ENCODE data around the gene CUL9.

The CUL9 gene

GRCh38 chr6:43231053-43231452 is 49.1 kb downstream of the CUL9 start:
- Histone ChIP-seq H2AFZ (ENCODE audit: low read depth, low read length) (no peak overlapping the region), H3K18ac (ENCODE audit: low read depth in 1 of 2, low read length in 2 of 2) (no peak overlapping the region), H3K36me3 (ENCODE audit: control insufficient read depth in 1 of 2, insufficient read depth in 2 of 2, low read depth in 1 of 2, low read length in 2 of 2) (peaks cover 2% of the 10 kb centered on the region in 2 experiments), H3K9me3 (ENCODE audit: control insufficient read depth, low read length) (no peaks in the 10 kb centered on the region), H2BK12ac (ENCODE audit: low read length in 2 of 2) (no peak overlapping the region), H4K8ac (ENCODE audit: low read length) (no peak overlapping the region), H3K4ac (ENCODE audit: low read depth in 1 of 2, low read length in 2 of 2) (no peak overlapping the region), H3K27ac (ENCODE audit: low read length, poor library complexity, severe bottlenecking) (no peak overlapping the region), H3K79me1 (replicated peaks; ENCODE audit: low read length, poor library complexity, severe bottlenecking) (no peaks in the 10 kb centered on the region), H3K14ac (ENCODE audit: low read length in 2 of 2) (no peak overlapping the region), H3K23ac (ENCODE audit: low read length in 2 of 2) (no peak overlapping the region), H3K4me2 (ENCODE audit: low read length, poor library complexity, severe bottlenecking) (no peak overlapping the region), H2AK5ac (ENCODE audit: low read length, severe bottlenecking) (no peak overlapping the region), H3K4me3 (ENCODE audit: insufficient read depth in 1 of 2, low read depth in 1 of 2, low read length in 2 of 2) (no peak overlapping the region), H2BK15ac (ENCODE audit: low read depth, poor library complexity, severe bottlenecking) (no peak overlapping the region), H3K9ac (ENCODE audit: low read length) (no peak overlapping the region), H2BK5ac (ENCODE audit: low read depth, low read length, poor library complexity, severe bottlenecking) (no peak overlapping the region), H3K27me3 (ENCODE audit: control insufficient read depth in 1 of 2, insufficient read depth in 1 of 2, low read length in 2 of 2) (peaks cover 21 to 33% of the 10 kb centered on the region in 2 experiments), H2BK120ac (ENCODE audit: low read depth, low read length) (no peak overlapping the region), H3K4me1 (ENCODE audit: control insufficient read depth, insufficient read depth, low read depth, low read length) (peaks cover 4% of the 10 kb centered on the region), H4K91ac (ENCODE audit: low read length) (no peak overlapping the region)
- WGBS, result 100% methylated on average over 2 of the region's 4 CpGs
- no peak for DNase-seq

DNA sequence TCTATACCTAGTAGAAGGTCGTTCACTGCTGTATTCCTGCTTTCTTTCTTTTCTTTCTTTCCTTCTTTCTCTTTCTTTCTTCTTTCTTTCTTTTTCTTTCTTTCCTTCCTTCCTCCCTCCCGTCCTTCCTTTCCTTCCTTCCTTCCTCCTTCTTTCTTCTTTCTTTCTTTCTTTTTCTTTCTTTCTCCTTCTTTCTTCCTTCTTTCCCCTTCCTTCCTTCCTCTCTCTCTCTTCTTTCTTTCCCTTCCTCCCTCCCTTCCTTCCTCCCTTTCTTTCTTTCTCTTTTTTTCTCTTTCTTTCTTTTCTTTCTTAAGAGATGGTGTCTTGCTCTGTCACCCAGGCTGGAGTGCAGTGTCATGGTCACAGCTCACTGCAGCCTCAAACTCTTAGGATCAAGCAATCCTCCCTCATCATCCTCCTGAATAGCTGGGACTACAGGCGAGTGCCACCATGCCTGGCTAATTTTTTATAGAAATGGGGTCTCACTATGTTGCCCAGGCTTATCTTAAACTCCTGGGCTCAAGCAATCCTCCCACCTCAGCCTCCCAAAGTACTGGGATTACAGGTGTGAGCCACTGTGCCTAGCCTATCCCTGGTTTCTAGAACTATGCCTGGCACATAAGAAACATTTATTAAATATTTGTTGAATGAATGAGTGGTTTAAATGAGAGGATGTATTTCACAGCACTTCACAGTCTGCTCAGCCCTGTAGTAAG is 49.9 kb downstream of the CUL9 start:
- H3K9me3 ChIP-seq (ENCODE audit: control insufficient read depth, low read length), result no peaks in the 10 kb centered on the region
- H3K4me1 ChIP-seq (ENCODE audit: control insufficient read depth, insufficient read depth, low read depth, low read length), result peaks cover 4% of the 10 kb centered on the region
- H2BK120ac ChIP-seq (ENCODE audit: low read depth, low read length), result no peak overlapping the region
- H3K36me3 ChIP-seq (ENCODE audit: control insufficient read depth in 1 of 2, insufficient read depth in 2 of 2, low read depth in 1 of 2, low read length in 2 of 2), result no peaks in the 10 kb centered on the region
- H4K91ac ChIP-seq (ENCODE audit: low read length), result no peak overlapping the region
- 67% methylated on average over 3 of the region's 3 CpGs for WGBS
- no peak overlapping the region for H4K8ac ChIP-seq (ENCODE audit: low read length)
- no peak overlapping the region for H2BK5ac ChIP-seq (ENCODE audit: low read depth, low read length, poor library complexity, severe bottlenecking)
- H3K9ac ChIP-seq (ENCODE audit: low read length), result no peak overlapping the region
- H3K14ac ChIP-seq (ENCODE audit: low read length in 2 of 2), result no peak overlapping the region
- no peak overlapping the region for H2AK5ac ChIP-seq (ENCODE audit: low read length, severe bottlenecking)
- H3K18ac ChIP-seq (ENCODE audit: low read depth in 1 of 2, low read length in 2 of 2), result no peak overlapping the region
- H2BK15ac ChIP-seq (ENCODE audit: low read depth, poor library complexity, severe bottlenecking), result no peak overlapping the region
- no peak overlapping the region for H3K23ac ChIP-seq (ENCODE audit: low read length in 2 of 2)
- no peak overlapping the region for H2BK12ac ChIP-seq (ENCODE audit: low read length in 2 of 2)
- H2AFZ ChIP-seq (ENCODE audit: low read depth, low read length), result no peak overlapping the region
- no peak for DNase-seq
- H3K4me2 ChIP-seq (ENCODE audit: low read length, poor library complexity, severe bottlenecking), result no peak overlapping the region
- H3K4ac ChIP-seq (ENCODE audit: low read depth in 1 of 2, low read length in 2 of 2), result no peak overlapping the region
- peaks cover 21 to 39% of the 10 kb centered on the region in 2 experiments for H3K27me3 ChIP-seq (ENCODE audit: control insufficient read depth in 1 of 2, insufficient read depth in 1 of 2, low read length in 2 of 2)
- H3K79me1 ChIP-seq (replicated peaks; ENCODE audit: low read length, poor library complexity, severe bottlenecking), result no peaks in the 10 kb centered on the region
- H3K27ac ChIP-seq (ENCODE audit: low read length, poor library complexity, severe bottlenecking), result no peak overlapping the region
- H3K4me3 ChIP-seq (ENCODE audit: insufficient read depth in 1 of 2, low read depth in 1 of 2, low read length in 2 of 2), result no peak overlapping the region

DNA sequence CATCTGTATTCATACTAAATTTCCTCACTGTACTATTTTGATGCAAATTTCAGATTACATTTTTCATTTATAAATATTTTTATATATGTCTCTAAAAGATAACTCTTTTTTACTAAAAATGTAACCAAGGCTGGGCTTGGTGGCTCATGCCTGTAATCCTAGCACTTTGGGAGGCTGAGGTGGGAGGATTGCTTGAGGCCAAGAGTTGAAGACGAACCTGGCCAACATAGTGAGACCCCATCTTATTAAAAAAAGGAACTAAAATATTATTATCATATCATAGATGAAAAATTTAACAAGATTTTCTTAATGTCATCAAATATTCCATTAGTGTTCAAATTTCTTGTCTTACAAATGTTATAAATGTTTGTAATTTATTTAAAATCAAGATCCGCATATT is 53.8 kb downstream of the CUL9 start:
- no peak for DNase-seq
- no CpG with 5 or more reads among the region's 2 CpGs for WGBS

GRCh38 chr6:43239054-43239453 is 57.1 kb downstream of the CUL9 start:
- no peak overlapping the region for H3K18ac ChIP-seq (ENCODE audit: low read depth in 1 of 2, low read length in 2 of 2)
- H4K8ac ChIP-seq (ENCODE audit: low read length), result no peak overlapping the region
- peaks cover 3% of the 10 kb centered on the region for H3K4me1 ChIP-seq (ENCODE audit: control insufficient read depth, insufficient read depth, low read depth, low read length)
- H3K23ac ChIP-seq (ENCODE audit: low read length in 2 of 2), result no peak overlapping the region
- no peak overlapping the region for H2AFZ ChIP-seq (ENCODE audit: low read depth, low read length)
- no peak overlapping the region for H2AK5ac ChIP-seq (ENCODE audit: low read length, severe bottlenecking)
- no peak overlapping the region for H3K9ac ChIP-seq (ENCODE audit: low read length)
- H3K4me2 ChIP-seq (ENCODE audit: low read length, poor library complexity, severe bottlenecking), result no peak overlapping the region
- no peaks in the 10 kb centered on the region for H3K36me3 ChIP-seq (ENCODE audit: control insufficient read depth in 1 of 2, insufficient read depth in 2 of 2, low read depth in 1 of 2, low read length in 2 of 2)
- H3K27ac ChIP-seq (ENCODE audit: low read length, poor library complexity, severe bottlenecking), result no peak overlapping the region
- no peak overlapping the region for H2BK12ac ChIP-seq (ENCODE audit: low read length in 2 of 2)
- H2BK5ac ChIP-seq (ENCODE audit: low read depth, low read length, poor library complexity, severe bottlenecking), result no peak overlapping the region
- H4K91ac ChIP-seq (ENCODE audit: low read length), result no peak overlapping the region
- 67% methylated on average over 1 of the region's 2 CpGs for WGBS
- H3K9me3 ChIP-seq (ENCODE audit: control insufficient read depth, low read length), result peaks cover 21% of the 10 kb centered on the region
- no peak overlapping the region for H3K14ac ChIP-seq (ENCODE audit: low read length in 2 of 2)
- H3K79me1 ChIP-seq (replicated peaks; ENCODE audit: low read length, poor library complexity, severe bottlenecking), result no peaks in the 10 kb centered on the region
- no peak overlapping the region for H3K4ac ChIP-seq (ENCODE audit: low read depth in 1 of 2, low read length in 2 of 2)
- DNase-seq, result no peak
- no peak overlapping the region for H3K4me3 ChIP-seq (ENCODE audit: insufficient read depth in 1 of 2, low read depth in 1 of 2, low read length in 2 of 2)
- H2BK15ac ChIP-seq (ENCODE audit: low read depth, poor library complexity, severe bottlenecking), result no peak overlapping the region
- H2BK120ac ChIP-seq (ENCODE audit: low read depth, low read length), result no peak overlapping the region
- peaks cover 54 to 66% of the 10 kb centered on the region in 2 experiments for H3K27me3 ChIP-seq (ENCODE audit: control insufficient read depth in 1 of 2, insufficient read depth in 1 of 2, low read length in 2 of 2)

More for the DNA sequence above, 53.8 kb downstream of the CUL9 start:
- Histone ChIP-seq H3K79me1 (replicated peaks; ENCODE audit: low read length, poor library complexity, severe bottlenecking) (no peaks in the 10 kb centered on the region), H3K4me1 (ENCODE audit: control insufficient read depth, insufficient read depth, low read depth, low read length) (no peaks in the 10 kb centered on the region), H3K4ac (ENCODE audit: low read depth in 1 of 2, low read length in 2 of 2) (no peak overlapping the region), H2BK120ac (ENCODE audit: low read depth, low read length) (no peak overlapping the region), H3K9ac (ENCODE audit: low read length) (no peak overlapping the region), H3K18ac (ENCODE audit: low read depth in 1 of 2, low read length in 2 of 2) (no peak overlapping the region), H3K27ac (ENCODE audit: low read length, poor library complexity, severe bottlenecking) (no peak overlapping the region), H2BK12ac (ENCODE audit: low read length in 2 of 2) (no peak overlapping the region), H3K27me3 (ENCODE audit: control insufficient read depth in 1 of 2, insufficient read depth in 1 of 2, low read length in 2 of 2) (peaks cover 41 to 62% of the 10 kb centered on the region in 2 experiments), H3K4me3 (ENCODE audit: insufficient read depth in 1 of 2, low read depth in 1 of 2, low read length in 2 of 2) (no peak overlapping the region), H4K8ac (ENCODE audit: low read length) (no peak overlapping the region), H2BK5ac (ENCODE audit: low read depth, low read length, poor library complexity, severe bottlenecking) (no peak overlapping the region), H2BK15ac (ENCODE audit: low read depth, poor library complexity, severe bottlenecking) (no peak overlapping the region), H4K91ac (ENCODE audit: low read length) (no peak overlapping the region), H2AK5ac (ENCODE audit: low read length, severe bottlenecking) (no peak overlapping the region), H3K14ac (ENCODE audit: low read length in 2 of 2) (no peak overlapping the region), H3K36me3 (ENCODE audit: control insufficient read depth in 1 of 2, insufficient read depth in 2 of 2, low read depth in 1 of 2, low read length in 2 of 2) (no peaks in the 10 kb centered on the region), H3K4me2 (ENCODE audit: low read length, poor library complexity, severe bottlenecking) (no peak overlapping the region), H2AFZ (ENCODE audit: low read depth, low read length) (no peak overlapping the region), H3K9me3 (ENCODE audit: control insufficient read depth, low read length) (peaks cover 15% of the 10 kb centered on the region), H3K23ac (ENCODE audit: low read length in 2 of 2) (no peak overlapping the region)

All from mesenchymal stem cell (in vitro differentiated cells and primary cell).